Stimulated activated naive B cell treated with anti-CD40 and anti-IgM and Interleukin-4, amounts not matched to agents 10 μg/mL and 1 μg/mL and 100 μg/mL, for 72 hours (primary cell): ENCODE data around the gene ASCL2.
A peak's percentile ranks its signal among the peaks of the same experiment; 100 is the strongest.
"Not testable (repeated sequence)": the region's sequence is repeated elsewhere in the genome, so short reads cannot be mapped to it uniquely, and the experiment has no call there.

ENCODE experiments used
- ATAC-seq, 2 donors: fragments of 150-1000 bp; cut with Tn5 transposase; replicated peaks; 2 replicates each; pipeline ENCODE4 v1.10.0; 2021; ENCODE audit warnings: moderate library complexity in 1 of 2
- DNase-seq: peaks from one replicate; pipeline ENCODE4 v3.0.0; 2021
- H3K27ac Mint-ChIP-seq: one replicate; pipeline ENCODE4 v1.8.0; 2022; ENCODE audit warnings: mild to moderate bottlenecking, mixed read lengths
- H3K27me3 Mint-ChIP-seq, 2 donors: one replicate each; pipeline ENCODE4 v1.8.0; 2022; ENCODE audit warnings: mixed read lengths in 2 of 2
- H3K36me3 Mint-ChIP-seq, 2 donors: one replicate each; pipeline ENCODE4 v1.8.0; 2022; ENCODE audit warnings: mixed read lengths in 2 of 2, mild to moderate bottlenecking in 1 of 2
- H3K4me1 Mint-ChIP-seq, 2 donors: one replicate each; pipeline ENCODE4 v1.8.0; 2022; ENCODE audit warnings: mixed read lengths in 2 of 2, mild to moderate bottlenecking in 1 of 2
- H3K4me3 Mint-ChIP-seq, 2 donors: one replicate each; pipeline ENCODE4 v1.8.0; 2022; ENCODE audit warnings: mild to moderate bottlenecking in 2 of 2, mixed read lengths in 2 of 2, moderate library complexity in 1 of 2
- H3K9me3 Mint-ChIP-seq, 2 donors: one replicate each; pipeline ENCODE4 v1.8.0; 2022; ENCODE audit warnings: mixed read lengths in 2 of 2, mild to moderate bottlenecking in 1 of 2

ASCL2 gene

DNA sequence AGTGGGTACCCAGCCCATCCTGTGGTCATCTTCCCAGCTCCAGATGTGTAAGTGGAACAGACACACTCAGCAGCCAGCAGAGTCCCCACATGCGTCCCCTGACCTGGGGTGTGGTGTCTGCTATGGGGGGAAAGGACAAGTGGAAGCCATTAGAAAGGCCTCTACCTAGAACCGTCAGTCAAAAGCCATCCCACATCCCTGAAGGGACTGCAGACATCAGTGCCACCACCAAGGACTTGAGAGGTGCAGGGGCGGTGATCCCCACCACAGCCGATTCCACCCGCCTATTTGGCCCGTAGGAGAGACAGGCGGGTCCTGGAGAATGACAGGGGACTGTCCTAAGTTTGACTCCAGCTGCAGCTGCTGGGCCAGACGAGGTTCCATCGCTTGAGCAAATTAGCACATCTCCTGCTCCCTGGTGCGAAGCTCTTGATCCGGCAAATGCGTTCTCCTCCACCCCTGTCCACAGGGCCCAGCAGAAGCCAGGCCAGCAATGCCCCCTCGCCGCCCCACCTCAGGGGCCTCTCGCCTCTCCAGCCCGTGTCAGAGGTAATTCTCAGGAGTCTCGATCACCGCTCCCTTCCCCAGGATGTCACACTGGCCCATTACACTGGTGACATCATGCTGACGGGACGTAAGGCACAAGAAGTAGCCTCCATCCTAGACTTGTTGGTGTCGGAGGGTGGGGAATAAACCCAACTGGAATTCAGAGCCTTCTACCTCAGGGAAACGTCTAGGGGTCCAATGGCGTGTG lies 33.8 kb downstream of the ASCL2 start:
- H3K27ac Mint-ChIP-seq, H3K4me1 Mint-ChIP-seq, H3K36me3 Mint-ChIP-seq, H3K9me3 Mint-ChIP-seq, H3K4me3 Mint-ChIP-seq, ATAC-seq, DNase-seq: not testable (repeated sequence)
- peaks cover 31 to 34% of the 10 kb centered on the region in 2 donors for H3K27me3 Mint-ChIP-seq

DNA sequence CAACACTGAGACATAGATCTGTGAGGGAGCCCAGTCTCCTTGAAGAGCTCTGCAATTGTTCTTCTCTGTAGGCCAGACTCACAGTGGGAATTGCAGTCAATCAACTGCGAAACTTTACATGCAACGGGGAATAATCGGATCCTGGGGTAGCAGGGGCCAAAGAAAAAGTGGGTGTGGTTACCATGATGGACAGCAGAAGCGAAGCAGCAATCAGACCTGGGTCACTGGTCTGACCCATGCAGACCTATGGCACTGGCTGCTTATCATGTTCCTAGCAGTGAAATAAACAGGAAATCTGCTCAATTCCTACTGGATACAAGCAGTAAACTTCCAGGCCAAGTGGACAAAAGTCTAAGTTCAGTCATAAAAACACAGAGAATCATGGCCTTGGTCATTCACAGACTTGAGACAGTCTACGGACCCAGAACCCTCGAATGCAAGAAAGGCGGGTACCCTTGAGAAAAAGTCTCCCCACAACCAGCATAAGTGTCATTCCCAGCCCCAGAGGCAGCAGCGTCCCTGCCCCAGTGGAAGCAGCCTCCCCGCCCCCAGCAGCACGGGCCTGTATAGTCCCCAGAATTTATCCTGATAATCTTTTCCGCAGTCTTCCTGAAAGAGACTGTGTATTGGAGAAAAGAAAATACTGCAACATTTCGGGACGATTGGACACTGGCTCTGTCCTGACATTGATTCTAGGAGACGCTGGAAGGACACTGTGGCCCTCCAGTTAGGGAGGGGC lies 34.6 kb downstream of the ASCL2 start:
- H3K27me3 Mint-ChIP-seq = peaks cover 36 to 40% of the 10 kb centered on the region in 2 donors
- H3K9me3 Mint-ChIP-seq = peaks cover 2 to 6% of the 10 kb centered on the region in 2 donors
- H3K4me1 Mint-ChIP-seq = no peaks in the 10 kb centered on the region
- no peak for ATAC-seq
- no peak overlapping the region for H3K27ac Mint-ChIP-seq
- peaks cover 0 to 1% of the 10 kb centered on the region in 2 donors for H3K36me3 Mint-ChIP-seq
- DNase-seq = no peak
- H3K4me3 Mint-ChIP-seq = no peak overlapping the region

DNA sequence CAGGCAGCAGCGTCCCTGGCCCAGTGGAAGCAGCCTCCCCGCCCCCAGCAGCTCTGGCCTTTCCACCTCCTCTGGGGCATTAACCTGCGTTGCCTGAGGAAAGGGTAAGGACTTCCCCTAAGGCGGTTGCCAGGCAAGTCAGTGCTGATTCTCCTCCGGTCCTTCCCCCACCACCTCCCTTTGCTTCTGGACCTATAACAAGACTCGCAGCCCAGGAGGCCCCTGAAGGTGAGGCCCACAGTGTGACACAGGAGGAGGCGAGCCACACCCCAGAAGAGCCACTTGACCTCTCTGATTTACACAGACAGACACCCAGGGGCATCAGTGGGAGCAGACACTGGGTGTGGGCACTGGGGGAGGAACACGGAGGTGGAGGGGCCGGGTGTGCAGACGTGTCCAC lies 35.4 kb downstream of the ASCL2 start:
- no peak for ATAC-seq
- no peak overlapping the region for H3K4me3 Mint-ChIP-seq
- peaks cover 0 to 1% of the 10 kb centered on the region in 2 donors for H3K36me3 Mint-ChIP-seq
- no peak overlapping the region for H3K27ac Mint-ChIP-seq
- DNase-seq = no peak
- peaks cover 40 to 48% of the 10 kb centered on the region in 2 donors for H3K27me3 Mint-ChIP-seq
- no peaks in the 10 kb centered on the region for H3K4me1 Mint-ChIP-seq
- peaks cover 7 to 10% of the 10 kb centered on the region in 2 donors for H3K9me3 Mint-ChIP-seq

DNA sequence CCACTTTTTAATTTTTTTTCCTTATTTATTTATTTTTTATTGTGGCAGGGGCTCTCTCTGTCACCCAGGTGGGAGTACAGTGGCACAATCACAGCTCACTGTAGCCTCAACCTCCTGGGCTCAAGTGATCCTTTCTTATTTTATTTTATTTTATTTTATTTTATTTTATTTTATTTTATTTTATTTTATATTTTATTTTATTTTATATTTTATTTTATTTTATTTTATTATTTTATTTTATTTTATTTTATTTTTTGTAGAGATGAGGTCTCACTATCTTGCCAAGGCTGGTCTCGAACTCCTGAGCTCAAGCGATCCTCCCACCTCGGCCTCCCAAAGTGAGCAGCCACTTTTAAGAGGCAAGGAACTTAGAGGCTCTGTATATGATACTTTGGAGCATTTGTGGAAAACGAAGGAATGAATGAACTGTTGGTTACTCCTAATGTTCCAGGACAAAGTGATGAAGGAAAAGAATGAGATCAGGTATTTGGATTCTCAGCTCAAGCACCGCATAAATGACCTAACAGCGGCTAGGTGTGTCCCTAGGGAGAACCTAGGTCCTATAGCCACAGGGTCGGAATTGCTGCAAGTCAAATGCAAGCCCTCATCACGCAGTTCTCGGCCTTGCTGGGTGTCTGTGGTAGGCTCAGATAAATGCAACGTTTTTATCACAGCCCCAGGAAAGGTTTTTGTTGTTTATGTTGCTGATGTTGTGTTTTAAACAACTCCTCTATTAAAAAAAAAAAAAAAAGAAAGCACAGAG lies 36.5 kb downstream of the ASCL2 start:
- Mint-ChIP-seq H3K36me3 (peaks cover 0 to 2% of the 10 kb centered on the region in 2 donors), H3K27ac (no peak overlapping the region), H3K4me1 (no peaks in the 10 kb centered on the region), H3K4me3 (no peak overlapping the region), H3K9me3 (peaks cover 15 to 19% of the 10 kb centered on the region in 2 donors), H3K27me3 (peaks cover 44 to 51% of the 10 kb centered on the region in 2 donors)
- DNase-seq (no peak), ATAC-seq (no peak)

DNA sequence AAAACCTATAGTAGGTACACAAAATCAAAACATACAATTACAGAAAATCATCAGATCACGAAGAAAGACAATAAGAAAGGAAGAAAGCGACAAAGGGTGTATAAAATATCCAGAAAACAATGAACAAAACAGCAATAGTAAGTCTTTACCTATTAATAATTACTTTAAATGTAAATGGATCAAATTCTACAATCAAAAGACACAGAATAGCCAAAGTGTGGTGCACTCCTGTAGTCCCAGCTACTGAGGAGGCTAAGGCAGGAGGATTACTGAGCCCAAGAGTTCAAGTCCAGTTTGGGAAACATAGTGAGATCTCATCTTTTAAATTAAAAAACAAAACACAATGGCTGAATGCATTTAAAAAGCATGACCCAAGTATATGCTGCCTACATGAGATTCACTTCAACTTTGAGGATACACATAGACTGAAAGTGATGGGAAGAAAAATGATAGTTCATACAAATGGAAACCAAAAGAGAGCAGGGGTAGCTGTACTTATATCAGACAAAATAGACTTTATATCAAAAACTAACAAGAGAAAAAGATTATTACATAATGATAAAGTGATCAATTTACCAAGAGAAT lies 40.6 kb downstream of the ASCL2 start:
- no peak overlapping the region for H3K27ac Mint-ChIP-seq
- H3K4me3 Mint-ChIP-seq = no peak overlapping the region
- H3K36me3 Mint-ChIP-seq = peaks cover 0 to 2% of the 10 kb centered on the region in 2 donors
- ATAC-seq (no peak), DNase-seq (no peak)
- no peaks in the 10 kb centered on the region for H3K4me1 Mint-ChIP-seq
- H3K27me3 Mint-ChIP-seq = peaks cover 36 to 37% of the 10 kb centered on the region in 2 donors
- peaks cover 18 to 24% of the 10 kb centered on the region in 2 donors for H3K9me3 Mint-ChIP-seq

DNA sequence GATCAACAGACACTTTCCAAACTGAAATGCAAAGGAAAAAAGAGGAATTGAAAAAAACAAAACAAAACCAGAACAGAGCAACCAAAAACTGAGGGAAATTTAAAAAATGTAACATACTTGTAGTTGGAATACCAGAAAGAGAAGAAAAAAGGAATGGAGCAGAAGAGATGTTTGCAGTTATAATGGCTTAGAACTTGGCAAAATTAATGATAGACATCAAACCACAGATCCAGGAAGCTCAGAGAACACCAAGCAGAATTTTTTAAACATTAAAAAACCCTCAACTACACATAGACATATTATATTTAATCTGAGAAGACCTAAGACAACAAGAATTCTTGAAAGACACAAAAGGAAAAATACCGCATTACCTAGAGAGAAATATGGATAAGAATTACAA lies 46.1 kb downstream of the ASCL2 start:
- Mint-ChIP-seq H3K9me3 (peaks cover 14 to 16% of the 10 kb centered on the region in 2 donors), H3K4me3 (no peak overlapping the region), H3K27ac (no peak overlapping the region), H3K4me1 (peaks cover 1 to 8% of the 10 kb centered on the region in 2 donors), H3K36me3 (peaks cover 1 to 4% of the 10 kb centered on the region in 2 donors), H3K27me3 (peaks cover 32 to 47% of the 10 kb centered on the region in 2 donors)
- no peak for DNase-seq
- no peak for ATAC-seq

DNA sequence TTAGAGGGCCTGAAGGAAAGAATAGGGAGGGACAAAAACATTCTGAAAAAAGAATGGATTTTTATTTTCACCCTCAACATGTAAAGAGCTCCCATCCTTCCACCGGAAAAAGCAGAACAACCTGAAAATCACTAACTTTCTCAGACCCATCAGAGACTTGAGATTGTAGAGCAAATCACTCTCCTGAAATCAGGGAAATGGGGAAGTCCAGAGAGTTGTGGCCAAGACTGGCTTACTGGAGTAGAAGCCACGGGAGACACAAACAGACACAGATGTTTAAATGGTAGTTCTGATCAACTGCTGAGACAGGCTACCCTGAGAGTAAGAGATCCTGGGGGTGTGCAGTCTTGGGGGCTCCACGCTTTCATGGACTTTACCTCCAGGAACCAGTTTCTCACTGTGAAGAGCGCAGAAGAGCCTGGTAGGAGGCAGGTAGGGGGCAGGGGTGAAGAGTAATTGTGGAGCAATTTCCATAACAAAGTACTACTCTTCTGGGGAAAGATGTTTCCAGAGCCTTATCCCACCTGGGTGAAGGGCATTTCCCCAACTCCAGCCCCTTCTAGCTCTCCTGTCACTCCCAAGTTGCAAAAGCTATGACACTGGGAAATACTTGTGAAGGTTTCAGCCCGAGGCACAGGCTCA lies 47.1 kb downstream of the ASCL2 start:
- no peak overlapping the region for H3K4me3 Mint-ChIP-seq
- H3K27ac Mint-ChIP-seq = no peak overlapping the region
- H3K27me3 Mint-ChIP-seq = peaks cover 31 to 40% of the 10 kb centered on the region in 2 donors
- H3K36me3 Mint-ChIP-seq = peaks cover 1 to 4% of the 10 kb centered on the region in 2 donors
- no peak for ATAC-seq
- H3K4me1 Mint-ChIP-seq = peaks cover 1 to 8% of the 10 kb centered on the region in 2 donors
- peaks cover 10 to 11% of the 10 kb centered on the region in 2 donors for H3K9me3 Mint-ChIP-seq
- DNase-seq = no peak

DNA sequence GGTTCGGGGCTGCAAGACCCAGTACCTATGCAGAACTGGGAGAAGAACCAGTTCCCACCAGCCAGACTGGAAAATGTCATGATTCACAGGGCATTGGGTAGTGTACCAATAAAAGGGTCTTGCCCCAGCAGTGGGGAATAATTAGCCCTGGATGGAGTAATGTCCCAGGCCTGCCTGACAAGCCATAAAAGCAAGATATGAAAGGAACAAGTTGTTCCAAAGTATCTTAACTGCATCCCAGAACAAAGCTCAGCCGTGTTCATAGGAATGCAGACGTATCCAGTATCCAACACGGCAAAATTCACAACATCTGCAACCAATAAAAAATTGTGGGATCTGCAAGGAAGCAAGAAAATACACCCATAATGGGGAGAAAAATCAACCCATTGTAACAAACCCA lies 47.9 kb downstream of the ASCL2 start:
- no peak overlapping the region for H3K27ac Mint-ChIP-seq
- ATAC-seq (no peak), DNase-seq (no peak)
- no peak overlapping the region for H3K4me3 Mint-ChIP-seq
- H3K27me3 Mint-ChIP-seq = peaks cover 31 to 40% of the 10 kb centered on the region in 2 donors
- peaks cover 10 to 11% of the 10 kb centered on the region in 2 donors for H3K9me3 Mint-ChIP-seq
- peaks cover 1 to 4% of the 10 kb centered on the region in 2 donors for H3K36me3 Mint-ChIP-seq
- peaks cover 1 to 8% of the 10 kb centered on the region in 2 donors for H3K4me1 Mint-ChIP-seq

DNA sequence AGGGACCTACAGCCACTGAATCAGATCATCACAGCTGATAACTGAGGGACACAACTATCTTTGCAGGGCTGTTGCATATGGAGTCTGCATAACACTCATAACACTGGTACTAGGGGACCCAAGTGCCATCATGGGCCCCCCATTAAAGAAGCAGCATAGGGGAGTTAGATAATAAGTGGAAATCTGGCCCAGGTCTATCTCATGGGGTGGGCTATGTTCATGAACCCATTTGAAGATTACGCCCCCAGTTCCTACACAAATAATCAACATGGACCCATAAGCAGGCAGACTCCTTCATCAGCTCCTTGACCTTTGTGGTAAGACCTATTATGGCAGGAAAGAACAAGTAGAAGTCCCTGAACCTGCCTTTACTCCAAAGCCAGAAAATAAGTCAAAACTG lies 48.8 kb downstream of the ASCL2 start:
- ATAC-seq = no peak
- H3K4me3 Mint-ChIP-seq = no peak overlapping the region
- H3K27ac Mint-ChIP-seq = no peak overlapping the region
- DNase-seq = no peak
- H3K4me1 Mint-ChIP-seq = peaks cover 1 to 8% of the 10 kb centered on the region in 2 donors
- peaks cover 8% of the 10 kb centered on the region in 2 donors for H3K9me3 Mint-ChIP-seq
- peaks cover 1 to 4% of the 10 kb centered on the region in 2 donors for H3K36me3 Mint-ChIP-seq
- H3K27me3 Mint-ChIP-seq = peaks cover 28 to 40% of the 10 kb centered on the region in 2 donors

DNA sequence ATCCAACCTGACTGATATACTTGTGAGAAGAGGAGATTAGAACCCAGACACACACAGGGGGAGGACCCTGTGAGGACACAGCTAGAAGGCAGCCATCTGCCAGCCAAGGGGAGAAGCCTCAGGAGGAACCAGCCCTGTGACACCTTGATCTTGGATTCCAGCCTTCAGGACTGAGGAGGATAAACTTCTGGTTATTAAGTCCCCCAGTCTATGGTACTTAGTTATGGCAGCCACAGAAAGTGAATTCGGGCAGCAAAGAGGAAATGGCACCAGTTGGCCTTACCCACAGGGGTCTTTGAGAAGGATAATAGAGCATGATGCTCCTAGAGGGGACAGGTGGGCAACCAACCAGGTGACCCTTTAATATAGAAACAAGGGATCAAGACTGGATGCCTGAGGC lies 49.4 kb downstream of the ASCL2 start:
- peaks cover 1 to 4% of the 10 kb centered on the region in 2 donors for H3K36me3 Mint-ChIP-seq
- peaks cover 8% of the 10 kb centered on the region in 2 donors for H3K9me3 Mint-ChIP-seq
- H3K27me3 Mint-ChIP-seq = peaks cover 28 to 40% of the 10 kb centered on the region in 2 donors
- ATAC-seq (no peak), DNase-seq (no peak)
- H3K4me1 Mint-ChIP-seq = peaks cover 1 to 8% of the 10 kb centered on the region in 2 donors
- no peak overlapping the region for H3K4me3 Mint-ChIP-seq
- H3K27ac Mint-ChIP-seq = no peak overlapping the region

DNA sequence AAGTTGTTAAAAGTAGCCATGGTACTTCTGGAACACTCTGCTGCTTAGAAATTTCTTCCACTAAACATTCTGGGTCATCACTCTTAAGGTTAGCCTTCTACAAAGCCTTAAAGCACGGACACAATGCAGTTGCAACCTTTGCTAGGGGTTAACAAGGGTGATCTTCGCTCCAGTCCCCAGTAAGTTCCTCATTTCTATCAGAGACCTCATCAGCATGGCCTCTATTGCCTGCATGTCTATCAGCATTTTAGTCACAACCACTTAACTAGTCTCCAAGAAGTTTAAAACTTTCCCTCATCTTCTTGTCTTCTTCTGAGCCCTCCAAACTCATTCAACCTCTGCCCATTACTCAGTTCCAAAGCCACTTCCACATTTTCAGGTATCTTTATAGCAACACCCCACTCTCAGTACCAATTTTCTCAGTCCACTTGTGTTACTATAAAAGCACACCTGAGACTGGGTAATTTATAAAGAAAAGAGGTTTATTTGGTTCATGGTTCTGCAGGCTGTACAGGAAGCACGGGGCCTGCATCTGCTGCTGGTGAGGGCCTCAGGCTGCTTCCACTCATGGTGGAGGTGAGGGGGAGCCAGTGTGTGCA lies 50.1 kb downstream of the ASCL2 start:
- Mint-ChIP-seq H3K27me3 (peaks cover 23 to 40% of the 10 kb centered on the region in 2 donors), H3K4me3 (no peak overlapping the region), H3K9me3 (peaks cover 8% of the 10 kb centered on the region in 2 donors), H3K27ac (no peak overlapping the region), H3K36me3 (peaks cover 1 to 4% of the 10 kb centered on the region in 2 donors), H3K4me1 (peaks cover 1 to 8% of the 10 kb centered on the region in 2 donors)
- ATAC-seq (peak; percentile 33 to 48), DNase-seq (no peak)

DNA sequence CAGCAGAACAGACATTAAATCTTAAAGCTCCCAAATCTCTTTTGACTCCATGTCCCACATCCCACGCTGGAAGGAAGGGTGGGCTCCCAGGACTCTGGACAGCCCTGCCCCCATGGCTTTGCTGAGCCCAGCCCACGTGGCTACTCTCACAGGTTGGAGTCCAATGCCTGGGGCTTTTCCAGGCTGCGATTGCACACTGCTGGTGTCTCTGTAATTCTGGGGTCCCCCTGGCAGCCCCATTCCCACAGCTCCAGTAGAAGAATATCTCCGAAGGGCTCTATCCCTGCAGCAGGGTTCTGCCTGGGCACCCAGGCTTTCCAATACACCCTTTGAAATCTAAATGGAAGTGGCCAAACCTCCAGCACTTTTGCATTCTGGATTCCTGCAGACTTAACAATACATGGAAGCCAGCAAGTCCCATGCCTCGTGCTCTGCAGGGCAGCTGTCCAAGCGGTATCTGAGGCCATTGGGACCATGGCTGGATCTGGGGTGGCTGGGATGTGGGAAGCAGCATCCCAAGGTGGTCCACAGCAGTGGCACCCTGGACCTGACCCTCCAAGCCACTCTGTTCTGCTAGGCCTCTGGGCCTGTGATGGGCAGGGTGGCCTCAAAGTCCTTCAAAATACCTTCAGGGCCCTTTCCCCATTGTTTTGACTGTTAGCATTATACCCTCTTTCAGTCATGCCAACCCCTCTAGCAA lies 50.9 kb downstream of the ASCL2 start:
- Mint-ChIP-seq H3K4me1 (peaks cover 1 to 8% of the 10 kb centered on the region in 2 donors), H3K27me3 (peaks cover 27 to 39% of the 10 kb centered on the region in 2 donors), H3K4me3 (no peak overlapping the region), H3K9me3 (peaks cover 8% of the 10 kb centered on the region in 2 donors), H3K27ac (no peak overlapping the region), H3K36me3 (peaks cover under 1 to 4% of the 10 kb centered on the region in 2 donors)
- no peak for DNase-seq
- ATAC-seq = no peak
